Testis (tissue), 2 donors: ENCODE data around the gene ANKFY1.

Experiments
- CTCF ChIP-seq, 3 experiments: fragments of 450-650 bp in 2 of 3; fragments of 200-600 bp in 1 of 3; sonication (generic) in 1 of 3; IDR thresholded peaks; one replicate each; pipeline ENCODE4 v1.5.1; 2016 to 2019; ENCODE audit warnings: antibody characterized with exemption in 3 of 3, mild to moderate bottlenecking in 2 of 3, moderate library complexity in 1 of 3
- POLR2A ChIP-seq: fragments of 450-650 bp; IDR thresholded peaks from one replicate; pipeline ENCODE4 v1.6.1; 2017; ENCODE audit warnings: antibody characterized with exemption, mild to moderate bottlenecking, moderate library complexity

- TF ChIP-seq CTCF (IDR thresholded peaks at IDR 0.05) (no peak), POLR2A (no peak)
Observed at GRCh38 chr17:4229627-4230541, 33.9 kb downstream of the ANKFY1 start.
